Activated CD4-positive, alpha-beta T cell treated with anti-CD3 and anti-CD28 coated beads for 36 hours (primary cell): Measurements from ENCODE around the gene MED10. TPM values are rescaled to one million over a fixed set of nuclear protein-coding genes. Genes with fewer than 3 reads are reported as not detected.

Experiments used
- ATAC-seq: fragments of 200-7000 bp; cut with Tn5 transposase; one replicate; pipeline ENCODE4 v1.10.0; 2021; ENCODE audit warnings: mild to moderate bottlenecking, moderate library complexity
- CTCF ChIA-PET: fragments of 350-600 bp; sonication (Branson Sonifier 250); formaldehyde crosslinking; loops from one replicate; lab custom pipeline; 2021; ENCODE audit warnings: antibody characterized with exemption; lab: Charles Lee
- POLR2A ChIA-PET: fragments of 350-600 bp; sonication (Branson Sonifier 250); formaldehyde crosslinking; loops from one replicate; lab custom pipeline; 2021; ENCODE audit warnings: antibody characterized with exemption, inconsistent platforms; lab: Charles Lee
- DNase-seq: peaks from one replicate; pipeline ENCODE4 v3.0.0-alpha.2; 2020
- H3K27ac Mint-ChIP-seq: one replicate; pipeline ENCODE4 v1.8.0; 2021; ENCODE audit warnings: mixed read lengths
- H3K27me3 Mint-ChIP-seq: one replicate; pipeline ENCODE4 v1.8.0; 2021; ENCODE audit warnings: mixed read lengths
- H3K36me3 Mint-ChIP-seq: one replicate; pipeline ENCODE4 v1.8.0; 2021; ENCODE audit warnings: low read depth, mixed read lengths
- H3K4me1 Mint-ChIP-seq: one replicate; pipeline ENCODE4 v1.8.0; 2021; ENCODE audit warnings: mixed read lengths
- H3K4me3 Mint-ChIP-seq: one replicate; pipeline ENCODE4 v1.8.0; 2021; ENCODE audit warnings: mild to moderate bottlenecking, moderate library complexity, mixed read lengths
- H3K9me3 Mint-ChIP-seq: one replicate; pipeline ENCODE4 v1.8.0; 2021; ENCODE audit warnings: low read depth, mixed read lengths
- intact Hi-C, 2 experiments: fragments of 100-400 bp; cut with DNase I in 1 of 2; cut with micrococcal nuclease in 1 of 2; formaldehyde crosslinking; loops; one replicate each; pipeline versions ENCODE4 v1.14.2 to v1.15.1; 2022 to 2024; cut with DNase I, micrococcal nuclease
- total RNA-seq, 2 experiments: library from RNA; stranded (reverse); gene quantifications; one replicate each; pipeline ENCODE4 v1.2.3, GENCODE V29; 2021

MED10 gene
- total RNA-seq, 2 experiments from 2014 or later: 40.4 to 50.8 TPM

- no peaks in the 10 kb centered on the region for H3K36me3 Mint-ChIP-seq
- H3K4me3 Mint-ChIP-seq: no peak overlapping the region
- H3K27ac Mint-ChIP-seq: no peak overlapping the region
- intact Hi-C loops: no loop called here
- no peak for DNase-seq
- no peak for ATAC-seq
- H3K27me3 Mint-ChIP-seq: peaks cover 7% of the 10 kb centered on the region
- POLR2A ChIA-PET: no interaction called here
- H3K4me1 Mint-ChIP-seq: no peaks in the 10 kb centered on the region
- H3K9me3 Mint-ChIP-seq: no peaks in the 10 kb centered on the region
- CTCF ChIA-PET: no interaction called here
Observed at GRCh38 chr5:6397536-6398269, 19.4 kb upstream of the MED10 start.

DNA sequence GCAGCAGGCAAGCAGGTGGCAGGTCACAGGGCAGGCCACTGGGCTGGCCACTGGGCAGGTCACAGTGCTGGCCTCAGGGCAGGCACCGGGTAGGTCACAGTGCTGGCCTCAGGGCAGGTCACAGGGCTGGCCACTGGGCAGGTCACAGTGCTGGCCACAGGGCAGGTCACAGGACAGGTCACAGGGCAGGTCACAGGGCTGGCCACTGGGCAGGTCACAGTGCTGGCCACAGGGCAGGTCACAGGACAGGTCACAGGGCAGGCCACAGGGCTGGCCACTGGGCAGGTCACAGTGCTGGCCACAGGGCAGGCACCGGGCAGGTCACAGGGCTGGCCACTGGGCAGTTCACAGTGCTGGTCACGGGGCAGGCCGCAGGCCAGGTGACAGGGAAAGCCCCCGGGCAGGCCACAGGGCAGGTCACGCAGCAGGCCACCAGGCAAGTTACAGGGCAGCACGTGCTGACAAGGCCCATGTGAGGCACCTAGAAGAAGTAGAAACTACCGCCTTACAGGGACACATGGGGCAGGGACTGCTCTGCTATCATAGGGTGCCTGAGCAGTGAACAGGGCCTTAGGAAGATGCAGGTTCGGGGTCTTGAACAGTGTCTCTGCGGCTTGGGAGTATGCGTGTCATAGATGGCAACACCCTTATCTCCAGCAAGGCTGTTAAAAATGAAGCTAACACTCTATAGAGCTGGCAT lies 18.6 kb upstream of the MED10 start:
- no peaks in the 10 kb centered on the region for H3K36me3 Mint-ChIP-seq
- ATAC-seq (no peak), DNase-seq (no peak)
- CTCF ChIA-PET: no interaction called here
- H3K4me1 Mint-ChIP-seq: no peaks in the 10 kb centered on the region
- H3K4me3 Mint-ChIP-seq: no peak overlapping the region
- no peak overlapping the region for H3K27ac Mint-ChIP-seq
- peaks cover 8% of the 10 kb centered on the region for H3K27me3 Mint-ChIP-seq
- H3K9me3 Mint-ChIP-seq: no peaks in the 10 kb centered on the region
- POLR2A ChIA-PET: no interaction called here
- intact Hi-C loops: no loop called here

DNA sequence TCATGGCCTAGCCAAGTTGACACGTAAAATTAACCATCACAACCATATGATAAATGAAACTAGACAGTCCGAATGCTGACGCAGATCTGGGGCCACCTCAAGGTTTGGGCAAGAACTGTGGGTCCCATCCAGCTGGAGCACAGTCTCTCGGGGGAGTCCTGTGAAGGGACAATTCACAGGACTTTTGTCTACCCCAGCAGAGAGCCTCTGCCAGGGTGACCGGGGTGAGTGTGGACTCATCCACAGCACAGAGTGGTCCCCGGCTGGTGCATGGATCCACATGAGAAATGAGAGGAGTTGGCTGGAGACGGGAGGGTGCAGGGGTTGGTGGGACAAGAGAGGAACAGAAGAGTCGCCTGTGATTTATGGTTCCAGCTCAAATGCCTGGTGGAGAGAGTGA lies 17.7 kb upstream of the MED10 start:
- H3K27me3 Mint-ChIP-seq: peaks cover 7% of the 10 kb centered on the region
- no peak overlapping the region for H3K4me3 Mint-ChIP-seq
- no peak overlapping the region for H3K27ac Mint-ChIP-seq
- no peaks in the 10 kb centered on the region for H3K9me3 Mint-ChIP-seq
- H3K36me3 Mint-ChIP-seq: no peaks in the 10 kb centered on the region
- CTCF ChIA-PET: no interaction called here
- no peak for ATAC-seq
- no peaks in the 10 kb centered on the region for H3K4me1 Mint-ChIP-seq
- POLR2A ChIA-PET: no interaction called here
- intact Hi-C loops: no loop called here
- DNase-seq: no peak

GRCh38 chr5:6395621-6396020 lies 17.3 kb upstream of the MED10 start:
- CTCF ChIA-PET: no interaction called here
- ATAC-seq: no peak
- DNase-seq: no peak
- Mint-ChIP-seq H3K27ac (no peak overlapping the region), H3K4me1 (no peaks in the 10 kb centered on the region), H3K36me3 (no peaks in the 10 kb centered on the region), H3K4me3 (no peak overlapping the region), H3K9me3 (no peaks in the 10 kb centered on the region), H3K27me3 (peaks cover 7% of the 10 kb centered on the region)
- intact Hi-C loops: no loop called here
- POLR2A ChIA-PET: no interaction called here

DNA sequence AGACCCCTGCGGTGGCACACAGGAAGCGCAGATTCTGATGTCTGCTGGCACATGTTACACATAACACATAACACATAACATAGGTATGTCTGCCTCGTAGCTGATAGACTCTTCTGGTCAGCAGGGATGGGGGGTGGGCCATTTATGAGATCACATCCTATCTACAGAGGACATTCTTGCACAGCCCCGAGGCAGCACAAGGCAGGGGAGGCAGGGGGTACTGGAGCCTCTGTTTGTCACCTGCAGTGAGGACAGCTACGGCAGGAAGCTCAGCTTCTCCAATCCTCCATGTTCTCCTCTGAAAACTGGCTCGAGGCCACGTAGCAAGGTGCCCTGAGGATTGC lies 16.7 kb upstream of the MED10 start:
- H3K4me3 Mint-ChIP-seq: no peak overlapping the region
- DNase-seq: no peak
- peaks cover 7% of the 10 kb centered on the region for H3K27me3 Mint-ChIP-seq
- CTCF ChIA-PET: no interaction called here
- POLR2A ChIA-PET: no interaction called here
- no peak for ATAC-seq
- no peaks in the 10 kb centered on the region for H3K9me3 Mint-ChIP-seq
- no peaks in the 10 kb centered on the region for H3K4me1 Mint-ChIP-seq
- no peak overlapping the region for H3K27ac Mint-ChIP-seq
- no peaks in the 10 kb centered on the region for H3K36me3 Mint-ChIP-seq
- intact Hi-C loops: no loop called here

GRCh38 chr5:6394429-6395101 lies 16.2 kb upstream of the MED10 start:
- H3K4me1 Mint-ChIP-seq: no peaks in the 10 kb centered on the region
- CTCF ChIA-PET: no interaction called here
- no peak overlapping the region for H3K27ac Mint-ChIP-seq

DNA sequence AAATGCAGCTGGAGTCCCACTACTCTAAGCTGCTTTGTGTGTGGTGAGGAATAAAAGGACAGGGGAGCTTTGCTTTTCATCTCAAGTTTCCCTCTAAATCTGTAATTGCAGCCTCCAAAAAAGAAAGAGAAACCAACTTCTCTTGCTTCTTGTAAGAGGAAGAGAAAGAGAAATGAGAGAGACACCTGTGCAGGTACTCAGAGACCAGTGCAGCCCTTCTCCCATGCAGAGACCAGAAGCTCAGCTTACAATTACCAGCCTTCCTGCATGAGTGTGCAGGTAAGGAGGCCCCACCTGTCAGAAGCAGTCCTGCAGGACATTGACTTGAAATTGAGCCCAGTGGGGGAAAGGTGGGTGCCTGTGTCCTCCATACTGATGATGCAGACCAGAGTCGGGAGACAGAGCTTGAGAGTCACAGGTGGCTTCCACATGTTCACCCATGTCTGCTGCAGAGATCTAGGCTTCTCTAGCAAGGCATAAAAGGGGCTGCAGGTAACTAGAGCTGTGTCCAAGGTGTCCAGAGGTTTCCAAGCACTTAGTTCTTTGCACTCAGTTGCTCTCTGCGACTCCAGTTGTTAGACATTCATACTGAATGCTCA lies 15.3 kb upstream of the MED10 start:
- H3K27me3 Mint-ChIP-seq: peaks cover 10% of the 10 kb centered on the region
- no peak for ATAC-seq
- ChIA-PET POLR2A (no interaction called here), CTCF (interaction anchor here (0.6 kb wide), 1 partner anchor 488 kb away, joined by 3 read pairs; no protein-coding TSS in a partner anchor)
- H3K4me3 Mint-ChIP-seq: no peak overlapping the region
- no peaks in the 10 kb centered on the region for H3K9me3 Mint-ChIP-seq
- DNase-seq: no peak
- intact Hi-C loops: no loop called here
- no peak overlapping the region for H3K27ac Mint-ChIP-seq
- no peaks in the 10 kb centered on the region for H3K4me1 Mint-ChIP-seq
- H3K36me3 Mint-ChIP-seq: no peaks in the 10 kb centered on the region

More at GRCh38 chr5:6394429-6395101, 16.2 kb upstream of the MED10 start:
- ATAC-seq: no peak
- peaks cover 10% of the 10 kb centered on the region for H3K27me3 Mint-ChIP-seq
- DNase-seq: no peak
- H3K4me3 Mint-ChIP-seq: no peak overlapping the region
- H3K36me3 Mint-ChIP-seq: no peaks in the 10 kb centered on the region
- POLR2A ChIA-PET: no interaction called here
- H3K9me3 Mint-ChIP-seq: no peaks in the 10 kb centered on the region
- intact Hi-C loops: no loop called here

GRCh38 chr5:6392561-6392960 lies 14.2 kb upstream of the MED10 start:
- ATAC-seq (no peak), DNase-seq (no peak)
- H3K27ac Mint-ChIP-seq: no peak overlapping the region
- H3K36me3 Mint-ChIP-seq: no peaks in the 10 kb centered on the region
- peaks cover 10% of the 10 kb centered on the region for H3K27me3 Mint-ChIP-seq
- POLR2A ChIA-PET: no interaction called here
- CTCF ChIA-PET: no interaction called here
- no peaks in the 10 kb centered on the region for H3K4me1 Mint-ChIP-seq
- H3K9me3 Mint-ChIP-seq: no peaks in the 10 kb centered on the region
- H3K4me3 Mint-ChIP-seq: no peak overlapping the region
- intact Hi-C loops: no loop called here

DNA sequence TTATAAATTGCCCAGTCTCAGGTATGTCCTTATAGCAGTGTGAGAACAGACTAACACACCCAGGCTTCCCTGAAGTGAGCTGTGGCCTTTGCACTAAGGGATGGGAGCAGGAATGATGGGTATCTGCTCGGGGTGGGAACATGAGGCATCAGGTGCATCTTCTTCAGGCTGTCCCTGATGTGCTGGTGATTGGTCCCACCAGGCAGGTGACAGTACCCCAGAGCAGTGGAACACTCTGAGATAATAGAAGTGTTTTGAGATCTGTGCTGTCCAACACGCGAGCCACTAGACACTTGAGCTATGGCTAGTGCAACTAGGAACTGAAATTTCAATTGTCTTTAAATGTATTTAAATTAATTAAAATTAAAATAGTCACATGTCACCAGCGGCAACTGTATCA lies 12.8 kb upstream of the MED10 start:
- no peak for ATAC-seq
- ChIA-PET POLR2A (no interaction called here), CTCF (no interaction called here)
- no peak overlapping the region for H3K27ac Mint-ChIP-seq
- DNase-seq: no peak
- no peaks in the 10 kb centered on the region for H3K36me3 Mint-ChIP-seq
- H3K4me1 Mint-ChIP-seq: no peaks in the 10 kb centered on the region
- H3K9me3 Mint-ChIP-seq: no peaks in the 10 kb centered on the region
- no peak overlapping the region for H3K4me3 Mint-ChIP-seq
- H3K27me3 Mint-ChIP-seq: peaks cover 10% of the 10 kb centered on the region
- intact Hi-C loops: no loop called here

GRCh38 chr5:6389946-6390530 lies 11.7 kb upstream of the MED10 start:
- intact Hi-C loops: no loop called here
- Mint-ChIP-seq H3K4me3 (no peak overlapping the region), H3K9me3 (no peaks in the 10 kb centered on the region), H3K4me1 (no peaks in the 10 kb centered on the region), H3K27me3 (peaks cover 12% of the 10 kb centered on the region), H3K27ac (no peak overlapping the region), H3K36me3 (no peaks in the 10 kb centered on the region)
- ChIA-PET CTCF (interaction anchor here (0.7 kb wide), 1 partner anchor 16 kb away, joined by 5 read pairs; no protein-coding TSS in a partner anchor), POLR2A (no interaction called here)
- no peak for ATAC-seq
- no peak for DNase-seq

DNA sequence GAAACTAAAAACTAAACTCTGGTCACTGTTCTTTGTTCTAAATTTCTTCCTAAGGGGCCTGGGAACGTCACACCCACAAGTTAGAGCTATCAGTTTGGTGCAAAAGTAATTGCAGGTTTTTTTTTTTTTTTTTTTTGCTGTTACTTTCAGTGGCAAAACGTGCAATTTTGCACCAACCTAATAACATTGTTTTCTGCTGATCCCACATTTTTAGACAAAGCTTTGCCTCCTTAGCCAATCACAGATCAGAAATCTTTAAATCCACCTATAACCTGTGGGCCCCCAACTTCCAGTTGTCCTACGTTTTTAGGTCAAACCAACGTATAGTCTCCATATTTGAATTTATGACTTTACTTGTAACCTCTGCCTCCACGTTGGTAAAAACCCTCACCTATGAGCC lies 11.1 kb upstream of the MED10 start:
- H3K36me3 Mint-ChIP-seq: no peaks in the 10 kb centered on the region
- ATAC-seq (no peak), DNase-seq (no peak)
- no peaks in the 10 kb centered on the region for H3K4me1 Mint-ChIP-seq
- no peak overlapping the region for H3K4me3 Mint-ChIP-seq
- H3K9me3 Mint-ChIP-seq: no peaks in the 10 kb centered on the region
- CTCF ChIA-PET: interaction anchor here (0.7 kb wide), 1 partner anchor 17 kb away, joined by 5 read pairs; no protein-coding TSS in a partner anchor
- H3K27me3 Mint-ChIP-seq: peaks cover 14% of the 10 kb centered on the region
- intact Hi-C loops: no loop called here
- POLR2A ChIA-PET: no interaction called here
- no peak overlapping the region for H3K27ac Mint-ChIP-seq
